GM12878 (cell line): Measurements from ENCODE around the gene SMARCC2.

Source experiments
- SREBF2 ChIP-seq: IDR thresholded peaks from 2 replicates; pipeline ENCODE4 v1.6.1; 2012; ENCODE audit warnings: mild to moderate bottlenecking, low read length
- ZNF622 ChIP-seq: fragments of 450-650 bp; IDR thresholded peaks from 2 replicates; pipeline ENCODE4 v1.6.1; 2017; ENCODE audit warnings: mild to moderate bottlenecking, inconsistent platforms
- TF ChIP-seq, protein P1 (sequence below), 3 experiments: IDR thresholded peaks in 2 of 3; conservative IDR thresholded peaks in 1 of 3; 2 replicates each; pipeline ENCODE4 v1.5.1; 2011; ENCODE audit warnings: low read depth in 3 of 3, low read length in 3 of 3, mild to moderate bottlenecking in 3 of 3, control low read depth in 2 of 3, moderate library complexity in 2 of 3, inconsistent platforms in 1 of 3, mixed read lengths in 1 of 3; ENCODE audit not compliant: control insufficient read depth in 2 of 3, insufficient read depth in 1 of 3; ENCODE audit errors: extremely low read depth in 1 of 3

- TF ChIP-seq ZNF622, result no peak
- TF ChIP-seq, protein P1, sequence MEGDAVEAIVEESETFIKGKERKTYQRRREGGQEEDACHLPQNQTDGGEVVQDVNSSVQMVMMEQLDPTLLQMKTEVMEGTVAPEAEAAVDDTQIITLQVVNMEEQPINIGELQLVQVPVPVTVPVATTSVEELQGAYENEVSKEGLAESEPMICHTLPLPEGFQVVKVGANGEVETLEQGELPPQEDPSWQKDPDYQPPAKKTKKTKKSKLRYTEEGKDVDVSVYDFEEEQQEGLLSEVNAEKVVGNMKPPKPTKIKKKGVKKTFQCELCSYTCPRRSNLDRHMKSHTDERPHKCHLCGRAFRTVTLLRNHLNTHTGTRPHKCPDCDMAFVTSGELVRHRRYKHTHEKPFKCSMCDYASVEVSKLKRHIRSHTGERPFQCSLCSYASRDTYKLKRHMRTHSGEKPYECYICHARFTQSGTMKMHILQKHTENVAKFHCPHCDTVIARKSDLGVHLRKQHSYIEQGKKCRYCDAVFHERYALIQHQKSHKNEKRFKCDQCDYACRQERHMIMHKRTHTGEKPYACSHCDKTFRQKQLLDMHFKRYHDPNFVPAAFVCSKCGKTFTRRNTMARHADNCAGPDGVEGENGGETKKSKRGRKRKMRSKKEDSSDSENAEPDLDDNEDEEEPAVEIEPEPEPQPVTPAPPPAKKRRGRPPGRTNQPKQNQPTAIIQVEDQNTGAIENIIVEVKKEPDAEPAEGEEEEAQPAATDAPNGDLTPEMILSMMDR (IDR thresholded peaks at IDR 0.05 in 2 of 3, conservative IDR thresholded peaks at IDR 0.05 in 1 of 3; ENCODE audit: control insufficient read depth in 2 of 3, extremely low read depth in 1 of 3, insufficient read depth in 1 of 3, low read depth in 3 of 3, low read length in 3 of 3), result no peak
- TF ChIP-seq SREBF2, result no peak
Measured at GRCh38 chr12:56146492-56147460, 42.5 kb downstream of the SMARCC2 start.
